NB4 (cell line): ENCODE data around the gene IL36B.
A peak's percentile ranks its signal among the peaks of the same experiment; 100 is the strongest.

ENCODE experiments used
- DNase-seq: peaks from one replicate; pipeline ENCODE4 v3.0.0; 2010; ENCODE audit warnings: low read depth
- H3K4me3 ChIP-seq: one replicate; pipeline ENCODE4 v1.5.1; 2011; ENCODE audit warnings: mild to moderate bottlenecking, low read depth, low read length, moderate library complexity
- MAX ChIP-seq: IDR thresholded peaks from 2 replicates; pipeline ENCODE4 v1.6.1; 2011; ENCODE audit warnings: low read depth, low read length
- MYC ChIP-seq: IDR thresholded peaks from 2 replicates; pipeline ENCODE4 v1.6.1; 2011; ENCODE audit warnings: low read depth, low read length
- POLR2A ChIP-seq: IDR thresholded peaks from 2 replicates; pipeline ENCODE4 v1.6.1; 2011; ENCODE audit warnings: mild to moderate bottlenecking; ENCODE audit not compliant: insufficient read length; ENCODE audit errors: extremely low read depth
- TF ChIP-seq, protein P1 (sequence below): IDR thresholded peaks from one replicate; pipeline ENCODE4 v1.5.1; 2012; ENCODE audit warnings: low read depth, low read length

Gene IL36B

DNA sequence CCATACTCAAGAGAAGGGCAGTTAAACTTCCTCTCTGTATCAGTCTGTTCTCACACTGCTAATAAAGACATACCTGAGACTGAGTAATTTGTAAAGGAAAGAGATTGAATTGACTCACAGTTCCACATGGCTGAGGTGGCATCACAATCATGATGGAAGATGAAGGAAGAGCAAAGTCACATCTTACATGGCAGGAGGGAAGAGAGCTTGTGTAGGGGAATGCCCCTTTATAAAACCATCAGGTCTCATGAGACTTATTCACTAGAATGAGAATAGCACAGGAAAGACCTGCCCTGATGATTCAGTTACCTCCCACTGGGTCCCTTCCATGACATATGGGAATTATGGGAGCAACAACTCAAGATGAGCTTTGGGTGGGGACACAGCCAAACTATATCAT lies 1.4 kb upstream of the IL36B start:
- DNase-seq: no peak
- H3K4me3 ChIP-seq: no peak overlapping the region
- no peak for TF ChIP-seq POLR2A
- no peak for TF ChIP-seq MAX
- TF ChIP-seq, protein P1, sequence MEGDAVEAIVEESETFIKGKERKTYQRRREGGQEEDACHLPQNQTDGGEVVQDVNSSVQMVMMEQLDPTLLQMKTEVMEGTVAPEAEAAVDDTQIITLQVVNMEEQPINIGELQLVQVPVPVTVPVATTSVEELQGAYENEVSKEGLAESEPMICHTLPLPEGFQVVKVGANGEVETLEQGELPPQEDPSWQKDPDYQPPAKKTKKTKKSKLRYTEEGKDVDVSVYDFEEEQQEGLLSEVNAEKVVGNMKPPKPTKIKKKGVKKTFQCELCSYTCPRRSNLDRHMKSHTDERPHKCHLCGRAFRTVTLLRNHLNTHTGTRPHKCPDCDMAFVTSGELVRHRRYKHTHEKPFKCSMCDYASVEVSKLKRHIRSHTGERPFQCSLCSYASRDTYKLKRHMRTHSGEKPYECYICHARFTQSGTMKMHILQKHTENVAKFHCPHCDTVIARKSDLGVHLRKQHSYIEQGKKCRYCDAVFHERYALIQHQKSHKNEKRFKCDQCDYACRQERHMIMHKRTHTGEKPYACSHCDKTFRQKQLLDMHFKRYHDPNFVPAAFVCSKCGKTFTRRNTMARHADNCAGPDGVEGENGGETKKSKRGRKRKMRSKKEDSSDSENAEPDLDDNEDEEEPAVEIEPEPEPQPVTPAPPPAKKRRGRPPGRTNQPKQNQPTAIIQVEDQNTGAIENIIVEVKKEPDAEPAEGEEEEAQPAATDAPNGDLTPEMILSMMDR: no peak
- TF ChIP-seq MYC: no peak

DNA sequence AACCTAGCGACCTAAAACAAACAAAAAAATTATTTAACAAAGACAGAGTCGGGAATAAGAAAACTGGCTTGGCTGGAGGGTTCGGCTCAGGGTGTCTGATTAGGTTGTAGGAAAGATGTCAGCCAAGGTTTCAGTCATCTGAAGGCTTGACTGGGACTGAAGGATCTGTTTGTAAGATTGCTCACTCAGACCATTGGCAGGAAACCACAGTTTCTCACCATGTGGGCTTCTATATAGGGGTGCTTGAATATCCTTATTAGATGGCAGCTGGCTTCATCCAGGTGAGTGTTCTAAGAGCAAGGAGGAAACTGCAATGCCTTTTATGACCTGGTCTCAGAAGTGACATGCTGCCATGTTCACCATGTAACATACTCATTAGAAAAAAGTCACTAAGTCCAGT lies 999 bp upstream of the IL36B start:
- no peak for TF ChIP-seq POLR2A
- TF ChIP-seq, protein P1: no peak
- TF ChIP-seq MYC: no peak
- TF ChIP-seq MAX: no peak
- no peak overlapping the region for H3K4me3 ChIP-seq
- DNase-seq: no peak

DNA sequence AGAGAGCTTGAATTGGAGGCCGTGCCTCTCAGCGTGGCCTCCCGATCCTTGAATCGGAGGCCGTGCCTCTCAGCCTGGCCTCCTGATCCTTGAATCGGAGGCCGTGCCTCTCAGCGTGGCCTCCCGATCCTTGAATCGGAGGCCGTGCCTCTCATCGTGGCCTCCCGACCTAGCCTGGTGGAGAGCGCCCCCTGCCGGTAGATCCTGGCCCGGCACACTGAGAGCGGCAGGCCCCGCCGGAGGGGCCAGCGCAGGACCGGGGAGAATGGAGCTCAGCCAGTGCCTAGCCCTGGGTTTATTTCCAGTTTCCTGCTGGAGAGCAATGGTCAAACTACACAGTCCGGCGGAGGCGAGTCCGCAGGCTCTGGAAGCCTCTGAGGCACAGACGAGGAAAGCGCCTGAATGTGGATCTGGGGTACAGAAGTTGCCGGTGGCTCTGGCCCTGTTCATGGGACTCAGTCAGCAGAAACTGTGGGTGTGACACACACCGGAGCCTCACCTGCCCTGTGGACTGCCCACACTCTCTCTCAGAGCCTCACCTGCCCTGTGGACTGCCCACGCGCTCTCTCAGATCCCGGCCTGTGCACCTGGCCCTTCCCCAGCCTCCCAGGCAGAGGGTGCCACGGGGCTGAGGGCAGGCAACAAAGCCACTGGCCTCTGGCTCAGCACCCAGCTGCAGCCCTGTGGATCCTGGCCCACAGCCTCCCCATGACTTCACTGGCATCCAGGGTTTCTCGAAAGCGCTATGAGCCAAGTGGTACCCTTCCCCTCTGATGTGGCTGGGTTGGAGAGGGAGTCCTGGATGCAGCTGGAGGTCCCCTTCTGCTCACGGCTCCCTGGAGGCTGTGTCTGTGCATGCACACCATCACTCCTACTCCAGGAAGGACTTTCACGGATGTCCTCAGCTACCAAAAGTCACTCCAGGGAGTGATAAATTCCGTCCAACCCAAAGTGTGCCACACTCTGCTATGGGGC lies 1.5 kb downstream of the IL36B start:
- H3K4me3 ChIP-seq: no peak overlapping the region
- DNase-seq: no peak
- TF ChIP-seq MYC (no peak), POLR2A (no peak)
- TF ChIP-seq, protein P1: no peak

DNA sequence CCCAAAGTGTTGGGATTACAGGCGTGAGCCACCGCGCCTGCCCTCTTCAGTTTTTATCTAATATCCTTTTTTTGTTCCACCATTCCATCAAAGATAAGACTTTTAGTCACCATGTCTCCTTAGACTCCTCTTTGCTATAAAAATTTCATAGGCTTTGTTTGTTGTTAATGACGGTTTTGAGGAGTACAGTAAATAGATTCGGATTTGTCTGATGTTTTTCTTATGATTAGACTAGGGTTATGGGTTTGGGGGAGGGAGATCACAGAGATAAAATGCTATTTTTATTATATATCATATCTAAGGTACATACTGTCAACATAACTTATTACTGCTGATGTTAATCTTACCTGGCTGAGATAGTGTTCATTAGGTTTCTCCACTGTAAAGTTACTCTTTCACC lies 6.2 kb downstream of the IL36B start:
- H3K4me3 ChIP-seq: no peak overlapping the region
- DNase-seq: no peak
- no peak for TF ChIP-seq MAX
- TF ChIP-seq POLR2A: no peak

GRCh38 chr2:113041871-113042270 lies 10.8 kb downstream of the IL36B start:
- H3K4me3 ChIP-seq: no peak overlapping the region
- TF ChIP-seq, protein P1: peak; percentile 3
- TF ChIP-seq MAX: no peak
- DNase-seq: no peak

DNA sequence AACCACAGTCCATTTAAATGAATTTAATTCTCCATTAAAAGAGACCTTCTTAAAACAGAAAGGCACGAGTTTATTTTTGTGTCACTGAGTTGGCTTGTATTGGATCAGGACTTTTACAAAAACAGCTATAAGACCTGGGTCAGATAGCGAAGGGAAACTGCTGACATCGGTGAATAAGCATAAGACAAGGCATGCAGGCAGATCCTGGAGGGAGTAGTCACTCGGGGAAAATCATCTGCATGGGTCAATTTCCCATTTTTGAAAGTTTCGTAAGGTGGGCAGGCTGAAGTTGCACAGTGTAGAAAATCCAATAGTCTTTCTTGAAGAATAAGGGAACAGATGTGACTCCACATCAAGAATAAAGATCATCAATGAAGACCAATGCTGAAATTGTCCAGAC lies 12.9 kb downstream of the IL36B start:
- no peak for TF ChIP-seq MYC
- TF ChIP-seq, protein P1: no peak
- TF ChIP-seq POLR2A: no peak
- TF ChIP-seq MAX: no peak
- DNase-seq: no peak

More for the DNA sequence above, 12.9 kb downstream of the IL36B start:
- H3K4me3 ChIP-seq: no peak overlapping the region
